GM13976 (cell line): ENCODE measurements around the gene PTGFR.

Source experiments
- DNase-seq: peaks from one replicate; pipeline ENCODE4 v3.0.0; 2012; ENCODE audit warnings: low spot score
- in situ Hi-C: fragments of 300-500 bp; cut with MboI; formaldehyde crosslinking; loops from one replicate; pipeline ENCODE4 v1.12.0; 2022; ENCODE audit warnings: low sequenced_read_pairs, mixed read lengths, inconsistent platforms; ENCODE audit not compliant: unreplicated experiment
- TF ChIP-seq, protein P1 (sequence below): IDR thresholded peaks from 2 replicates; pipeline ENCODE4 v1.5.1; 2012; ENCODE audit warnings: borderline replicate concordance, mild to moderate bottlenecking; ENCODE audit not compliant: insufficient read depth; ENCODE audit errors: extremely low read depth, missing control alignments, control extremely low read depth

Gene PTGFR

DNA sequence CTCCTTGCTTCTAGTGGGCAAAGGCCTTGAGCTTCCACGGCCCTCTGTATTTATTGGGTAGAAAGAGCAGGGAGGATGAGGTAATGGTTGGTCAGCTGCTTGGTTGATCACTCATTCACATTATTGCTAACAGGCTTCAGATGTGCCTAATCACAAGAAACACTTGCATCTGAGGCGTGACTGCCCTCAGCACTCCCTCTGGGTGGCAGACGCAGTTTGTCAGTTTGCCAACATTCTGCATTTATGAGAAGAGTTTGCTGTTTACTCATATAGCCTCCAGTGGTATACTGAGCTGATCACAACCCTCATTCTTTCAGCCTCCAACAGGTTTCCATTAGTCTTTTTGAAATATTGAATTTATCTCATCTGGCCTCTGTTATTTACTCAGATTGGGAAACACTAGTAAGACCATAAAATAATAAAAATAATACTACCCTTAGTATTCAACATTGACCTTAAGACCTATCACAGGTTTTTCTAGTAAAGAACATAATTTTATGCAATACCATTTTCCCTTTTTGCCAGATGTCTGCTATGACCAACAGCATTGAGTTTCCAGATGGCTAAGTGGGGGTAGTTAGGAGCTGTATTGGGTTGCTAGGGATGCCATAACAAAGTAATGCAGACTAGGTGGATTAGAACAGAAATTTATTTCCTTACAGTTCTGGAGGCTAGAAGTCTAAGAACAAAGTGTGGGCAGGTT is 53.3 kb downstream of the PTGFR start:
- no peak for DNase-seq
- TF ChIP-seq, protein P1, sequence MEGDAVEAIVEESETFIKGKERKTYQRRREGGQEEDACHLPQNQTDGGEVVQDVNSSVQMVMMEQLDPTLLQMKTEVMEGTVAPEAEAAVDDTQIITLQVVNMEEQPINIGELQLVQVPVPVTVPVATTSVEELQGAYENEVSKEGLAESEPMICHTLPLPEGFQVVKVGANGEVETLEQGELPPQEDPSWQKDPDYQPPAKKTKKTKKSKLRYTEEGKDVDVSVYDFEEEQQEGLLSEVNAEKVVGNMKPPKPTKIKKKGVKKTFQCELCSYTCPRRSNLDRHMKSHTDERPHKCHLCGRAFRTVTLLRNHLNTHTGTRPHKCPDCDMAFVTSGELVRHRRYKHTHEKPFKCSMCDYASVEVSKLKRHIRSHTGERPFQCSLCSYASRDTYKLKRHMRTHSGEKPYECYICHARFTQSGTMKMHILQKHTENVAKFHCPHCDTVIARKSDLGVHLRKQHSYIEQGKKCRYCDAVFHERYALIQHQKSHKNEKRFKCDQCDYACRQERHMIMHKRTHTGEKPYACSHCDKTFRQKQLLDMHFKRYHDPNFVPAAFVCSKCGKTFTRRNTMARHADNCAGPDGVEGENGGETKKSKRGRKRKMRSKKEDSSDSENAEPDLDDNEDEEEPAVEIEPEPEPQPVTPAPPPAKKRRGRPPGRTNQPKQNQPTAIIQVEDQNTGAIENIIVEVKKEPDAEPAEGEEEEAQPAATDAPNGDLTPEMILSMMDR = no peak
- in situ Hi-C loops = no loop called here

- TF ChIP-seq, protein P1 = no peak
- in situ Hi-C loops = no loop called here
Measured at GRCh38 chr1:78547081-78547480, 56.3 kb downstream of the PTGFR start.

DNA sequence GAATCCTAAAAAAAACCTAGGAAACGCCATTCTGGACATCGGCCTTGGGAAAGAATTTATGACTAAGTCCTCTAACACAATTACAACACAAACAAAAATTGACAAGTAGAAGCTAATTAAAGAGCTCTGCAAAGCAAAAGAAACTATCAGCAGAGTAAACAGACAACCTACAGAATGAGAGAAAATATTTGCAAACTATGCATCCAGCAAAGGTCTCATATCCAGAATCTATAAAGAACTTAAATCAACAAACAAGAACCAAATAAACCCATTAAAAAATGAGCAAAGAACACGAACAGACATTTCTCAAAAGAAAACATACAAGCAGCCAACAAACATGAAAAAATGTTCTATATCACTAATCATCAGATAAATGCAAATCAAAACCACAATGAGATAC is 58.6 kb downstream of the PTGFR start:
- in situ Hi-C loops = no loop called here
- no peak for DNase-seq
- TF ChIP-seq, protein P1 = no peak

More at GRCh38 chr1:78547081-78547480, 56.3 kb downstream of the PTGFR start:
- no peak for DNase-seq

DNA sequence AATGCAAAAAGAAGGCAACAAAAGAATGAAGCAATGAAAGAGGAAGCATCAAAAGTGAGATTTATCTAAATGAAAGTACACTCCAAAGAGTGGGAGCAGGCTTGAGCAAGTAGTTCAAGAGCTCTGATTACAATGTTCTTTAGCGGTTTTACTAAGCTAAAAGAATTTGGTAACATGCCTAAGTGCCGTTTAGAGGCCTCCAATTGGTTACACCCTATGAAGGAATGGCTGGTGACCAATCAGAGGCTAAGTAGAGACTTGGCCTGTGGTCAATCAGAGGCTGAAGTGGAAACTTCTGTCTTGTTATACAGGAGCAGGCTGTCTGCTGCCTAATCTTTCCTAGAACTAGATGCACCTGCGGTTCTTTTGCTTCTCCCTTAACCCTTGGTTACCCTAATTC is 59.1 kb downstream of the PTGFR start:
- no peak for DNase-seq
- in situ Hi-C loops = no loop called here
- TF ChIP-seq, protein P1 = no peak

- DNase-seq = no peak
- TF ChIP-seq, protein P1 = no peak
- in situ Hi-C loops = no loop called here
Measured at GRCh38 chr1:78553859-78554258, 63.1 kb downstream of the PTGFR start.

- in situ Hi-C loops = no loop called here
- TF ChIP-seq, protein P1 = no peak
- no peak for DNase-seq
Measured at GRCh38 chr1:78554840-78555239, 64.1 kb downstream of the PTGFR start.
